Measurements from ENCODE around the gene RIOK3.

- TF ChIP-seq POLR2A (IDR thresholded peaks at IDR 0.05) = no peak
- no peak for TF ChIP-seq EP300 (IDR thresholded peaks at IDR 0.05)
- TF ChIP-seq, protein P1, sequence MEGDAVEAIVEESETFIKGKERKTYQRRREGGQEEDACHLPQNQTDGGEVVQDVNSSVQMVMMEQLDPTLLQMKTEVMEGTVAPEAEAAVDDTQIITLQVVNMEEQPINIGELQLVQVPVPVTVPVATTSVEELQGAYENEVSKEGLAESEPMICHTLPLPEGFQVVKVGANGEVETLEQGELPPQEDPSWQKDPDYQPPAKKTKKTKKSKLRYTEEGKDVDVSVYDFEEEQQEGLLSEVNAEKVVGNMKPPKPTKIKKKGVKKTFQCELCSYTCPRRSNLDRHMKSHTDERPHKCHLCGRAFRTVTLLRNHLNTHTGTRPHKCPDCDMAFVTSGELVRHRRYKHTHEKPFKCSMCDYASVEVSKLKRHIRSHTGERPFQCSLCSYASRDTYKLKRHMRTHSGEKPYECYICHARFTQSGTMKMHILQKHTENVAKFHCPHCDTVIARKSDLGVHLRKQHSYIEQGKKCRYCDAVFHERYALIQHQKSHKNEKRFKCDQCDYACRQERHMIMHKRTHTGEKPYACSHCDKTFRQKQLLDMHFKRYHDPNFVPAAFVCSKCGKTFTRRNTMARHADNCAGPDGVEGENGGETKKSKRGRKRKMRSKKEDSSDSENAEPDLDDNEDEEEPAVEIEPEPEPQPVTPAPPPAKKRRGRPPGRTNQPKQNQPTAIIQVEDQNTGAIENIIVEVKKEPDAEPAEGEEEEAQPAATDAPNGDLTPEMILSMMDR (IDR thresholded peaks at IDR 0.05) = no peak
- TF ChIP-seq POLR2AphosphoS5 (IDR thresholded peaks at IDR 0.05) = no peak
Observed at GRCh38 chr18:23459530-23459921, 6.4 kb downstream of the RIOK3 start.

Data from suprapubic skin (tissue), 4 donors.